ENCODE data around the gene RGP1. TPM values are rescaled to one million over a fixed set of nuclear protein-coding genes. Genes with fewer than 3 reads are reported as not detected.

Gene RGP1
- total RNA-seq, 4 donors from 2014 or later: 11.6 to 21.7 (median 13.8) TPM

DNA sequence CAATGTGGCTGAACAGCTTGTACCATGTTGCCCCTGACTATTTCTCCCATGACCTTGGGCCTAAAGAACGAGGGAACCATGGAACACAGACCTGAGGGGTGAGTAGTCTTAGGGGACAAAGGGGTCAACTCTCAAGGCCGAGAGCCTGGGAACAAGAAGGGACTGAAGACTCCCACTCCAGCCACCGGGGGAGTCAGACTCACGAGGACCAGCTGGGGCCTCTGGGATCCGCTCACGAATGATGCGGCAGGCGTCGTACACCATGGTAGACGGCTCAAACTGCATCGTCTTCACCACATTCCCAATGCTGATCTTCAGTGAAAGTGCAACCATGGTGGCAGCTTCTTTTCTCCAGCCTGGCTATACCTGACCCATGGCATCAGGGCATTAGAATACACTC, 23.7 kb upstream of the RGP1 start:
- TF ChIP-seq, protein P1, sequence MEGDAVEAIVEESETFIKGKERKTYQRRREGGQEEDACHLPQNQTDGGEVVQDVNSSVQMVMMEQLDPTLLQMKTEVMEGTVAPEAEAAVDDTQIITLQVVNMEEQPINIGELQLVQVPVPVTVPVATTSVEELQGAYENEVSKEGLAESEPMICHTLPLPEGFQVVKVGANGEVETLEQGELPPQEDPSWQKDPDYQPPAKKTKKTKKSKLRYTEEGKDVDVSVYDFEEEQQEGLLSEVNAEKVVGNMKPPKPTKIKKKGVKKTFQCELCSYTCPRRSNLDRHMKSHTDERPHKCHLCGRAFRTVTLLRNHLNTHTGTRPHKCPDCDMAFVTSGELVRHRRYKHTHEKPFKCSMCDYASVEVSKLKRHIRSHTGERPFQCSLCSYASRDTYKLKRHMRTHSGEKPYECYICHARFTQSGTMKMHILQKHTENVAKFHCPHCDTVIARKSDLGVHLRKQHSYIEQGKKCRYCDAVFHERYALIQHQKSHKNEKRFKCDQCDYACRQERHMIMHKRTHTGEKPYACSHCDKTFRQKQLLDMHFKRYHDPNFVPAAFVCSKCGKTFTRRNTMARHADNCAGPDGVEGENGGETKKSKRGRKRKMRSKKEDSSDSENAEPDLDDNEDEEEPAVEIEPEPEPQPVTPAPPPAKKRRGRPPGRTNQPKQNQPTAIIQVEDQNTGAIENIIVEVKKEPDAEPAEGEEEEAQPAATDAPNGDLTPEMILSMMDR (IDR thresholded peaks at IDR 0.05; ENCODE audit: low read depth): no peak

DNA sequence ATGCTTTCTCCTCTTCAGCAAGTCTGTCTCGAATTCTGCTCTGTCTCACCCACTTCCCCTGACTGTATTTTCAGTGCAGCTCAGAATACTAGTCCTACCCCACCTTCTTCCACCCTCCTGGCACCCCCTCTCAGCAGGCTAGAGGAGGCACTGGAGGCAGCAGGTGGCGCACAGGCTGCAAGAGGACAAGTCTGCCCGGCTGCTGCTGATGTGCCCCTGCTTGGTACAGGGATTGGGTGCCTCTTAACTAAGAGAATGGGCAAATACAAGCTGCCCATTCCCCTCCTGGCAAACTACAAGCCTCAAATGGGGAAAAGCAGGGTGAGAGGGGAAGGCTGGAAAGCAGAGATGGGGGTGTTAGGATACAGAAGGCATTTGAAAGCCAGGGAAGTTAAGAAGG, 22.2 kb upstream of the RGP1 start:
- TF ChIP-seq, protein P1 (IDR thresholded peaks at IDR 0.05; ENCODE audit: low read depth): no peak

GRCh38 chr9:35727676-35728040, 21.4 kb upstream of the RGP1 start:
- TF ChIP-seq, protein P1 (IDR thresholded peaks at IDR 0.05; ENCODE audit: low read depth): no peak

DNA sequence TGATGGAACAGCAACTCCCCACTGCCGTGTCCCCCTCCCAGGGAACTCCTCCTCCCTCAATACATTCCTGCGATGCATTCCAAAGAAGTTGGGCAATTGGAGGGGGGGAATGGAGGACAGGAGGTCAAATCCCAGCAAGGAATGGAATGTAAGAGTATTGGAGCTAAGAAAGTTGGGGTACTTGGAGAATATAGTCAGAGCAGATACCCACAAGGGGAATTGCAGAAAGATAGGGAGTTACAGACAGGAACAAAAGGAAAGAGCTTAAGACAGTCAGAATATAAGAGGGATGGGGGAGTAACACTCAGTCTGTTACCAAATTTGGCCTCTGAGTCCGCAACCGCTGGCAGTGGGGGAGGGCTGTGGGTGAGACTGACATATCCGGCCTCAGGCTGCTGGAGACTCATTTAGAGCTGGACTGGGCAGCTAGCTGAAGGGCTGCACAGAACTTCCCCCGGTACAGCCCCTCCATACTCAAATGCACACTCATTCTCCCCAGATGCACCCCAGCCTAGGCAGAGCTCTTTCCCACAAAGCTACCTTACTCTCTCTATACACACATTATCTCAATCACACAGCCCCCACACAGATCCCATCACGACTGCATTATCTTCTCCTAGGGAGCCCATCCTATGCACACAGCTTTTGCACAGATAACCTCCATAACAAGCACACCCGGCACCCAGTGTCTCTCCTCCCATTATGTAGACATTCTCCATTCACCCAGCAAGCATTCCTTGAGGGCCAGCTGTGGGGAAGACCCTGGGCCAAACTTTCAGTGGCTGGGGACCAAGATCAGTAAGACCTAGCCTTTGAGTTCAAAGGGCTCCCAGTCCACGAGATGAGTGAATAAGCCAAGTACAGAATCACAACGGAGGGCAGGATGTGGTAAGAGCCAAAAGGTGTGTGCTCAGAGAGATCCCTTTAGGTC, 20.8 kb upstream of the RGP1 start:
- TF ChIP-seq, protein P1 (IDR thresholded peaks at IDR 0.05; ENCODE audit: low read depth): no peak

DNA sequence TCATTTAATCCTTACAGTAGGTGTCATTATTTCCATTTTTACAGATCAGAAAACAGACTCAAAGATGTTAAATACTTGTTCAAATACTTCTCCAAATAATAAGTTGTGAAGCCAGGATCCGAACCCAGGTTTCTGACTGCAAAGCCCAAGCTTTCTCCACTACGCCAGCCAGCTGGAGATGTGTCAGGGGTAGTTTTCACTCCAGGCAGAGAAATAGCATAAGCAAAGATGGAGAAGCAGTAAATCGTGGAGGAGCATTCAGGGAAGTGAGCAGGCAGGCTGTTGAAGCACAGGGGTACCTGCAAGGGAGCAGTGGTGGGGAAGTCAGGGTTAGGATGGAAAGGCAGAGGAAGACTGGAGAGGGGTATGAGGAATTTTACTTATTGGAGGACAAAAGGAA, 20.0 kb upstream of the RGP1 start:
- TF ChIP-seq, protein P1 (IDR thresholded peaks at IDR 0.05; ENCODE audit: low read depth): no peak

DNA sequence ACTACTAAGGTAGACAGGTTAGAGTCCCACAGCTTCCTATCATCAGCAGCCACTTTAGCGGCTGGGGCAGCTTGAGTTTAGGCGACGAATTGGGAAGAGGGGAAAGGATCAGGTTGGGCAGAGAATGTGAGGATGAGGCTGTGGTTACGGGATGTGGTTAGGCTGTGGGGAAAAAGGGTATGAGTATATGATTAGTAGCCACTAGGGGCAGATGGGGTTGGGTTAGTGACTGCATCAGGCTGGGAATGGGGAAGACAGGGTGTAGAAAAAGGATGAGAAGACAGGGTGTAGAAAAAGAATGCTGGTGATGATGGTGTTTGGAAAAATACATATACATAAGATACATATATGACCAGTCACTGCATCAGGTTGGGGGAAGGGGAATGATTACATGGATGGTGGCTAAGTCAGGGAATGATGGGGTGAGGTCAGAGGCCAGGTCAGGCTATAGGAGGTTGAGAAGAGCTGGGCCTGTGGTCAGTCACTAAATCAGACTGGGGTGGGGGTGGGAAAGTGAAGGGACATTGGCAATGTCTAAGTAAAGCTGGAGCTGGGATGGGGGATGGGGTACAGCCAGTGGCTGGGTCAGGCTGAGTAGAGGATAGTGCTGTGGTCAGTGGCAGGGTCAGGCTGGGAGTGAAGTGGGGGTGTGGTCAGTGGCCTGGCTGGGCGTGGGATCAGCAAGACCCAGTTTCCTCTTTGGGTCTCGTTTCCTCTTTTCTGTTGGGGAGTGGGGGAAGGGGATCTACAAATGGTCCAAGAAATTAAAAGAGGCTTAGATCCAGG, 19.2 kb upstream of the RGP1 start:
- TF ChIP-seq, protein P1 (IDR thresholded peaks at IDR 0.05; ENCODE audit: low read depth): no peak

- TF ChIP-seq, protein P1 (IDR thresholded peaks at IDR 0.05; ENCODE audit: low read depth): no peak
Measured at GRCh38 chr9:35730486-35730854, 18.6 kb upstream of the RGP1 start.

Data from subcutaneous adipose tissue (tissue), 4 donors.